Measurements from ENCODE around the gene TMEM134.

Gene TMEM134

GRCh38 chr11:67436459-67437081 lies 32.5 kb downstream of the TMEM134 start:
- H3K4me1 ChIP-seq (ENCODE audit: control insufficient read depth, insufficient read depth, low read length), result peaks cover 4% of the 10 kb centered on the region
- H3K27me3 ChIP-seq (ENCODE audit: control insufficient read depth, insufficient read depth, low read length), result no peaks in the 10 kb centered on the region
- peaks cover 56% of the 10 kb centered on the region for H3K36me3 ChIP-seq (ENCODE audit: control insufficient read depth, insufficient read depth, low read length)
- H3K9me3 ChIP-seq (ENCODE audit: control insufficient read depth, insufficient read depth, low read length), result no peaks in the 10 kb centered on the region
- peak overlapping the region; percentile 47 for H3K9ac ChIP-seq (ENCODE audit: low read depth, low read length)
- no peak overlapping the region for H3K4me3 ChIP-seq (ENCODE audit: low read depth, low read length)

GRCh38 chr11:67435727-67436458 lies 33.2 kb downstream of the TMEM134 start:
- no peaks in the 10 kb centered on the region for H3K27me3 ChIP-seq (ENCODE audit: control insufficient read depth, insufficient read depth, low read length)
- H3K4me3 ChIP-seq (ENCODE audit: low read depth, low read length), result no peak overlapping the region
- peaks cover 58% of the 10 kb centered on the region for H3K36me3 ChIP-seq (ENCODE audit: control insufficient read depth, insufficient read depth, low read length)
- no peaks in the 10 kb centered on the region for H3K9me3 ChIP-seq (ENCODE audit: control insufficient read depth, insufficient read depth, low read length)
- peaks cover 4% of the 10 kb centered on the region for H3K4me1 ChIP-seq (ENCODE audit: control insufficient read depth, insufficient read depth, low read length)
- no peak overlapping the region for H3K9ac ChIP-seq (ENCODE audit: low read depth, low read length)

GRCh38 chr11:67435031-67435726 lies 33.9 kb downstream of the TMEM134 start:
- Histone ChIP-seq H3K9ac (ENCODE audit: low read depth, low read length) (no peak overlapping the region), H3K4me1 (ENCODE audit: control insufficient read depth, insufficient read depth, low read length) (peaks cover 4% of the 10 kb centered on the region), H3K9me3 (ENCODE audit: control insufficient read depth, insufficient read depth, low read length) (no peaks in the 10 kb centered on the region), H3K4me3 (ENCODE audit: low read depth, low read length) (no peak overlapping the region), H3K27me3 (ENCODE audit: control insufficient read depth, insufficient read depth, low read length) (no peaks in the 10 kb centered on the region), H3K36me3 (ENCODE audit: control insufficient read depth, insufficient read depth, low read length) (peaks cover 56% of the 10 kb centered on the region)

- Histone ChIP-seq H3K27me3 (ENCODE audit: control insufficient read depth, insufficient read depth, low read length) (no peaks in the 10 kb centered on the region), H3K4me3 (ENCODE audit: low read depth, low read length) (no peak overlapping the region), H3K9me3 (ENCODE audit: control insufficient read depth, insufficient read depth, low read length) (no peaks in the 10 kb centered on the region), H3K4me1 (ENCODE audit: control insufficient read depth, insufficient read depth, low read length) (peaks cover 4% of the 10 kb centered on the region), H3K9ac (ENCODE audit: low read depth, low read length) (no peak overlapping the region), H3K36me3 (ENCODE audit: control insufficient read depth, insufficient read depth, low read length) (peaks cover 50% of the 10 kb centered on the region)
These were observed 34.6 kb downstream of the TMEM134 start for GRCh38 chr11:67434395-67434881.

GRCh38 chr11:67433536-67434394 lies 35.3 kb downstream of the TMEM134 start:
- Histone ChIP-seq H3K27me3 (ENCODE audit: control insufficient read depth, insufficient read depth, low read length) (no peaks in the 10 kb centered on the region), H3K4me1 (ENCODE audit: control insufficient read depth, insufficient read depth, low read length) (peaks cover 4% of the 10 kb centered on the region), H3K9ac (ENCODE audit: low read depth, low read length) (no peak overlapping the region), H3K4me3 (ENCODE audit: low read depth, low read length) (no peak overlapping the region), H3K36me3 (ENCODE audit: control insufficient read depth, insufficient read depth, low read length) (peaks cover 44% of the 10 kb centered on the region), H3K9me3 (ENCODE audit: control insufficient read depth, insufficient read depth, low read length) (no peaks in the 10 kb centered on the region)

GRCh38 chr11:67432655-67433349 lies 36.2 kb downstream of the TMEM134 start:
- peaks cover 36% of the 10 kb centered on the region for H3K36me3 ChIP-seq (ENCODE audit: control insufficient read depth, insufficient read depth, low read length)
- no peaks in the 10 kb centered on the region for H3K27me3 ChIP-seq (ENCODE audit: control insufficient read depth, insufficient read depth, low read length)
- H3K9me3 ChIP-seq (ENCODE audit: control insufficient read depth, insufficient read depth, low read length), result no peaks in the 10 kb centered on the region
- no peak overlapping the region for H3K4me3 ChIP-seq (ENCODE audit: low read depth, low read length)
- H3K9ac ChIP-seq (ENCODE audit: low read depth, low read length), result no peak overlapping the region
- peaks cover 4% of the 10 kb centered on the region for H3K4me1 ChIP-seq (ENCODE audit: control insufficient read depth, insufficient read depth, low read length)

- Histone ChIP-seq H3K9ac (ENCODE audit: low read depth, low read length) (no peak overlapping the region), H3K4me3 (ENCODE audit: low read depth, low read length) (no peak overlapping the region), H3K9me3 (ENCODE audit: control insufficient read depth, insufficient read depth, low read length) (no peaks in the 10 kb centered on the region), H3K36me3 (ENCODE audit: control insufficient read depth, insufficient read depth, low read length) (peaks cover 32% of the 10 kb centered on the region), H3K4me1 (ENCODE audit: control insufficient read depth, insufficient read depth, low read length) (peaks cover under 1% of the 10 kb centered on the region), H3K27me3 (ENCODE audit: control insufficient read depth, insufficient read depth, low read length) (no peaks in the 10 kb centered on the region)
These were observed 37.5 kb downstream of the TMEM134 start for GRCh38 chr11:67431346-67432249.

- no peaks in the 10 kb centered on the region for H3K4me1 ChIP-seq (ENCODE audit: control insufficient read depth, insufficient read depth, low read length)
- H3K9ac ChIP-seq (ENCODE audit: low read depth, low read length), result no peak overlapping the region
These were observed 39.3 kb downstream of the TMEM134 start for GRCh38 chr11:67429722-67430121.

GRCh38 chr11:67429038-67429668 lies 39.9 kb downstream of the TMEM134 start:
- Histone ChIP-seq H3K9ac (ENCODE audit: low read depth, low read length) (peak overlapping the region; percentile 85), H3K36me3 (ENCODE audit: control insufficient read depth, insufficient read depth, low read length) (peaks cover 16% of the 10 kb centered on the region), H3K27me3 (ENCODE audit: control insufficient read depth, insufficient read depth, low read length) (no peaks in the 10 kb centered on the region), H3K9me3 (ENCODE audit: control insufficient read depth, insufficient read depth, low read length) (no peaks in the 10 kb centered on the region), H3K4me1 (ENCODE audit: control insufficient read depth, insufficient read depth, low read length) (no peaks in the 10 kb centered on the region), H3K4me3 (ENCODE audit: low read depth, low read length) (peak overlapping the region; percentile 99)

More at GRCh38 chr11:67429722-67430121, 39.3 kb downstream of the TMEM134 start:
- no peak overlapping the region for H3K4me3 ChIP-seq (ENCODE audit: low read depth, low read length)
- no peaks in the 10 kb centered on the region for H3K27me3 ChIP-seq (ENCODE audit: control insufficient read depth, insufficient read depth, low read length)
- peaks cover 22% of the 10 kb centered on the region for H3K36me3 ChIP-seq (ENCODE audit: control insufficient read depth, insufficient read depth, low read length)
- H3K9me3 ChIP-seq (ENCODE audit: control insufficient read depth, insufficient read depth, low read length), result no peaks in the 10 kb centered on the region
